ENCODE data around the gene S100A13.
A peak's percentile ranks its signal among the peaks of the same experiment; 100 is the strongest.

Gene S100A13

GRCh38 chr1:153624965-153625611 lies 2.2 kb downstream of the S100A13 start:
- DNase-seq, result no peak

DNA sequence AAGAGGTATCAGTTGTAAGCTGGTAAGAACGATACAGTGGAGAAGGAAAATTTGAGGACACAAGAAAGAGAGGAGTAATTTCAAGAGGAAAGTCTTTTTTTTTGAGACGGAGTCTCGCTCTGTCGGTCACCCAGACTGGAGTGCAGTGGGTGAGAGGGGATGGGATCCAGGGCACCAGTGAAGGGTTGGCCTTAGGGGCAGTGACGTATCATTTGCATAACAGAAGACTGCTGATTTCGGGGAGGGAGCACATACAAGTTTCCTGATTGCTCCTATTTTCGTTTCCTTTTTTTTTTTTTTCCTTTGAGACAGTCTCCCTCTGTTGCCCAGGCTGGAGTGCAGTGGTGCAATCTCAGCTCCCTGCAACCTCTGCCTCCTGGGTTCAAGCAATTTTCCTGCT lies 4.2 kb downstream of the S100A13 start:
- no peak for DNase-seq

DNA sequence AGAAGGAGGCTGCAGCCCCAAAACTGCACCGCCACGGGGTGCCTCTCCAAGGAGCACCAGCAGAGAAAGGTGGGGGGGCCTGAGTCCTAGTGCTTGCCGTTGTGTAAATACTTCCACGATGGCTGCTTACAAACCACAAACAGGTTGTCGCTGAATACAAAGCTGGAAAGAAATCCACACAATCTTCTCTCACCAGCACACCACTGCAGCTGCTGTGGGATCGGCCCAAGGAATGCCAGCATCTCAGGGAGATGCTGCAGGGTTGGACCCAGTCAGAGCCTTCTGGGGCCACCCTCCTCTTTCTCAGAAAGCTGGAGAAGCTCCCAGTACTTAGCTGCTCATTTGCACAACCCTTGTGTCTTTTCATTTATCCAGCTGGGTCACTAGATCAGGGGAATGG lies 8.1 kb downstream of the S100A13 start:
- DNase-seq, result no peak

DNA sequence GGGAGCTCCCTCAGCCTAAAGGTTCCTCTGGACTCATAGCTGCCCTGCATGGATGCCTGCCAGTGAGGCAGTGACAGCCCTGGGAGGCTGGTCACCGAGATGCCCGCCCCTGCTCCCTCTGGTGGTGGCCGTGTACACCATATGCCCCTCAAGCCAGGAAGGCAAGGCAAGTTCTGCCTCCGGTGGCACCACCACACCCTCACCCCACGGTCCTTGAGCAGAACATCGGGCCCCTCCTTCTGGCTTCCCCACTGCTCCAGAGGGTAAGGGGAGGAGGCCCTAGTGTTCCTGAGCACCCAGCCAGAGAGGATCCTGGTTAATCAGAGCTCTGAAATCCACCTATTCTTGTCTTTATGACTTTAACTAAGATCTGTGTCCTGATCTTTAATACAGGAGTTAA lies 9.6 kb downstream of the S100A13 start:
- DNase-seq, result peak; percentile 31

DNA sequence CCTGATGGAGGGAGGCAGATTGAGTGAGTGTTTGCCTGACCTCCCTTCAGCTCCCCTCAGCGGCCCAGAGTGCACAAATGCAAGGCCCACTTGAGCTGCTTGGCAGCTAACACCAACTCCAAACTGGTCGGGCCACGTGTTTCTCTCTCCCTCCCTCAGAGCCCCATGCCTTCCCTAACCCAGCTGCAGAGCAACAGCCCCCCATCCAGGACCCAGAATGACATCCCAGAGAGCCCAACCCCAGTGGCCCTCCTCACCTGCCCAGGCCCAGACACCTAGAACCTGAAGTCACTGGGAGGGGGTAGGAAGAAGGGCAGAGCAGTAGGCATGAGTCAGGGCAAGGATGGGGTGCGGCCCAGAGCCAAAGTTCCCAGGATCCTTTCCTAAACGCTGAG lies 10.4 kb downstream of the S100A13 start:
- DNase-seq, result no peak

- no peak for DNase-seq
Observed at GRCh38 chr1:153616144-153616916, 11.0 kb downstream of the S100A13 start, which contains the start of gene S100A14. S100A14 (minus strand) TSS chr1:153616325; CDS start chr1:153615858, 467 bp downstream.

GRCh38 chr1:153615406-153615805 lies 11.9 kb downstream of the S100A13 start:
- DNase-seq, result no peak

DNA sequence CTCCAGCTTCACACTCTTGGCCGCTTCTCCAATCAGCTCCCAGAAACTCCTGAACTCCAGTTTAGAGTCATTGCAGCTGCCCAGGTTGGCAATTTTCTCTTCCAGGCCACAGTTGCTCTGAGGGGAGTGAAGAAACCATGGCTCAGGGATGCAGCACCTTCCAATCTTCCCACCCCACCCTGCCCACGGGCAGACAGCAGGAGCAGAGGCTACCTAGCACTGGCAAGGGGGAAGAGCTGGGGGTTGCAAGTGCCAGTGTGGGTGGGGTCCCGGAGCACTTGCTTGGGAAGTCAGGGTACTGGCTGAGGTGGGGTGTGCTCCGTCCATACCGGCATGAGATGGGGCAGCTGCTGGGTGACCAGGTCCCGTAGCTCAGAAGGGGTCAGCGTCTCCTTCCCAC lies 12.4 kb downstream of the S100A13 start:
- DNase-seq, result no peak

- DNase-seq, result no peak
Observed at GRCh38 chr1:153614189-153614900, 13.0 kb downstream of the S100A13 start.

- no peak for DNase-seq
Observed at GRCh38 chr1:153613406-153613805, 13.9 kb downstream of the S100A13 start.

- no peak for DNase-seq
Observed at GRCh38 chr1:153612755-153613331, 14.5 kb downstream of the S100A13 start, which contains the start of gene S100A16. S100A16 (minus strand) TSS chr1:153613137; CDS start chr1:153608151, 4,986 bp downstream.

GRCh38 chr1:153612111-153612754 lies 15.1 kb downstream of the S100A13 start:
- no peak for DNase-seq

DNA sequence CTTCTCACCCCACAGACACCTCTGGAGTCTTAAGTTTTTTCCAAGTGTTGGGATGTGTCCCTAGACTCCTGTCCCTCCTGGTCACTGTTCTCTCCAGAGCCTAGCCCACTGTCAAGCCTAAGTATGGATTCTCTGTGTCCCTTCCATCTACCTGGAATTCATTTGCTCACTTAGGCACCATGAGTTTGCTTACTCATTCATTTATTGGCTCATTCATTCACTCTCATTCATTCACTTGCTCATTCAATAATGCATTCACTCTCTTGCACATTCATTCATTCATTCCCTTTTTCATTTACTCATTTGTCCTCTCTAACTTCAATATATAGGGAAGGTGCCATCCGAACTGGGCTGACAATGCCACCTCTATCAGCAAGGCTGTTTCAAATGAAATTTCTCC lies 15.9 kb downstream of the S100A13 start:
- DNase-seq, result no peak

GRCh38 chr1:153610811-153611301 lies 16.4 kb downstream of the S100A13 start:
- DNase-seq, result no peak

DNA sequence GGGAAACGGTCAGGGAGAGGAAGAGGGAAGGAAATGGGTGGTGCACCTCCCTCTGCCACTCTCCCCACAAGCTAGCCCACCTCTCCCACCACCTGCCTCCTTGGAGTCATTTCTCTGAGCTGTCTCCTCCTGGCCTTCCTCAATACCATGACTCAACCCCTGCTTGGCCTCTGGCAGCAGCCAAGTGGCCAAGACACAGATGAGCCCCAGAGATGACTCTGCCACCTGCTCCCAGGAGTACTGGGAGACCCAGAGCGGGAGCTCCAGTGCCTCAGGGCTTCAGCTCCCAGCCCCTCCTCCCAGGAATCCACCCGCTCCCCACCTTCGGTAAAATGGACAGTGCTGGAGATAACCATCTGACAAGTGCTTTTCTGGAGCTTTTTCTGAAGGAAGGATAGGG lies 17.0 kb downstream of the S100A13 start:
- no peak for DNase-seq

DNA sequence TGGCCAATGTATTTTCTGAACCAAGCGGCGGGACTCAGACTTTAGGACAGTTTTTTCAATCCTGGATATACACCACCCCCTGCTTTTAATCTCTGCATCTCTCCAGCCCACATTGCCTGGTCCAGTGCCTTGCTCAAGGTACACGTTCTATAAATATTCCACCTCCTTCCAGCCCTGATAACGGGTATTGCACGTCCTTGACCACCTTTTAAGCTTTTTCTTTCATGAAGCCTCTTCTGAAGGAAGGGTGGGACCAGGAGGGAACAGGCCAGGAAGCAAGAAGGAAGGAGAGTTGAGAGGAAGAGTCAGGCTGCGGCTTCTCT lies 17.8 kb downstream of the S100A13 start:
- no peak for DNase-seq

DNA sequence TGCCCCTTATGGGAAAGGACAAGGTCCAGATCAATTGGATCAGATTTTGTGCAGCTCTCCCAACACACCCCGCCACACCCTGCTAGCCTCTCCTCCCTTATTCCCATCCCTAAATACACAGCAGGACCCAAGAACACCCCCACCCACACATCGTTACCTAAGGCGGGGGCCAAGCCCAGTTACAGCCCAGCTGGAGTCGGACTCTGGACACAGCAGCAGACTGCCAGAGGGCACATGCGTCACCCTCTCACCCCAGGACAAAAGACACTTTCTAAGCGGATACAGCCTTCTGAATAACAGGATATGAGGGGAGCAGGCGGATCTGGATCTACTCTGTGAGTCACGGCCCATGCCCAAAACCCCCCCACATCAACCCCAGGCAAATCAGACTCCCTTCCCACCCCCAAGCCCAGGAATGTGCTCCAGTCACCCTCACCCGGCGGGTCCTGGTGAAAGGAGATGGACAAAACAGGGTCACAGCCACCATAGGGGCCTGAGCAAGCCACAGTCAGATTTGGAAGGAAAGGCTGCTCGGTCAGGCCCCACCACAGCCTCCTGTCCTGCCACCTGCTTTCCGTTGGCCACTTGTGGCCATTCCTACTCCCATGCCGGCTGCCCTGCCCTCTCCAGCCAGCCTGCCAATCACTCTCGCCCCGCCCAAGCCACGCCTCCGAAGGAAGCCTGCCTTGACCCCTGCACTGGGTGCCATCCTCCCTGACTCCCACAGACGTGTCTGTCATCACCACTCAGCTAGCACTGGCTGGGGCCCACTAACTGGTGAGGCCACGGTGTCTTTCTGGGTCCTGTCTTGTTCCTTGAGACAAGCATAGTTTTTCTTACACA lies 18.3 kb downstream of the S100A13 start:
- DNase-seq, result peak; percentile 87

GRCh38 chr1:153608089-153608682 lies 19.1 kb downstream of the S100A13 start:
- DNase-seq, result no peak

DNA sequence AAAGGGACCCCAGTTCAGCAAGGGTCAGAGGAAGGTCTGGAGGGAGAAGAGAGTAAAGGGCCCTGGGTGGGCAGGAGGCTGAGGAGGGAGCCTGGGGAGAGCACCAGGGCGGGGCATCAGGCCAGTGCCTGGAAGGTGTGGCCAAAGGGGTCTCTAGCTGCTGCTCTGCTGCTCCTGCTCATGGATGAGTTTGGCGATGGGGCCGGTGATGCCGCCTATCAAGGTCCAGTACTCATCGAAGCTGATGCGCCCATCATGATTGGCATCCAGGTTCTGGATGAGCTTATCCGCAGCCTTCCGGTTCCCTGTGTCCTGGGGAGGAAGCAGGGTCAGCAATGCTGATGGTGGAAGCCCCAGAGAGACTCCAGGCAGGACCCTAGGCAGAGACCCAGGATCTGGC lies 19.9 kb downstream of the S100A13 start:
- no peak for DNase-seq

- DNase-seq, result no peak
Observed at GRCh38 chr1:153606194-153606593, 21.1 kb downstream of the S100A13 start.

- no peak for DNase-seq
Observed at GRCh38 chr1:153602749-153603148, 24.6 kb downstream of the S100A13 start.

Measured in T1000 (cell line).